ENCODE results near the gene WDR36.

Gene WDR36

GRCh38 chr5:111170279-111170678 lies 78.1 kb downstream of the WDR36 start:
- no peak for TF ChIP-seq CTCF (IDR thresholded peaks at IDR 0.05)
- no peak overlapping the region for H3K27ac ChIP-seq
- no peak overlapping the region for H3K4me3 ChIP-seq
- no peak for DNase-seq (ENCODE audit: low spot score)

- H3K4me3 ChIP-seq, result no peak overlapping the region
- no peak for DNase-seq (ENCODE audit: low spot score)
- no peak overlapping the region for H3K27ac ChIP-seq
- TF ChIP-seq CTCF (IDR thresholded peaks at IDR 0.05), result no peak
Measured at GRCh38 chr5:111172504-111172903, 80.4 kb downstream of the WDR36 start.

- DNase-seq (ENCODE audit: low spot score), result no peak
- no peak overlapping the region for H3K4me3 ChIP-seq
- no peak overlapping the region for H3K27ac ChIP-seq
- TF ChIP-seq CTCF (IDR thresholded peaks at IDR 0.05), result no peak
Measured at GRCh38 chr5:111173476-111173875, 81.3 kb downstream of the WDR36 start.
